ENCODE measurements around the gene PRKAR2A.
"Not testable (repeated sequence)": the region's sequence is repeated elsewhere in the genome, so short reads cannot be mapped to it uniquely, and the experiment has no call there.

The PRKAR2A gene

GRCh38 chr3:48782046-48782445, 65.6 kb downstream of the PRKAR2A start:
- DNase-seq (ENCODE audit: low spot score) (no peak), FAIRE-seq (no peak)

- not testable (repeated sequence) for FAIRE-seq
Observed at GRCh38 chr3:48778565-48778964, 69.1 kb downstream of the PRKAR2A start.

GRCh38 chr3:48776854-48777253, 70.8 kb downstream of the PRKAR2A start:
- DNase-seq (ENCODE audit: low spot score) (no peak), FAIRE-seq (no peak)

More at GRCh38 chr3:48778565-48778964, 69.1 kb downstream of the PRKAR2A start:
- not testable (repeated sequence) for DNase-seq (ENCODE audit: low spot score)

GRCh38 chr3:48770192-48770502, 77.5 kb downstream of the PRKAR2A start:
- DNase-seq (ENCODE audit: low spot score) (no peak), FAIRE-seq (no peak)

GRCh38 chr3:48765376-48765775, 82.3 kb downstream of the PRKAR2A start:
- no peak for FAIRE-seq
- no peak for DNase-seq (ENCODE audit: low spot score)

- DNase-seq (ENCODE audit: low spot score) (no peak), FAIRE-seq (no peak)
Observed at GRCh38 chr3:48762816-48763215, 84.9 kb downstream of the PRKAR2A start.

GRCh38 chr3:48759991-48760540, 87.6 kb downstream of the PRKAR2A start:
- DNase-seq (ENCODE audit: low spot score); FAIRE-seq: not testable (repeated sequence)

- FAIRE-seq; DNase-seq (ENCODE audit: low spot score): not testable (repeated sequence)
Observed at GRCh38 chr3:48759531-48759930, 88.1 kb downstream of the PRKAR2A start.

GRCh38 chr3:48759071-48759470, 88.6 kb downstream of the PRKAR2A start:
- no peak for FAIRE-seq
- DNase-seq (ENCODE audit: low spot score), result no peak

- FAIRE-seq (no peak), DNase-seq (ENCODE audit: low spot score) (no peak)
Observed at GRCh38 chr3:48756640-48757039, 91.0 kb downstream of the PRKAR2A start.

GRCh38 chr3:48750856-48751255, 96.8 kb downstream of the PRKAR2A start:
- DNase-seq (ENCODE audit: low spot score), result no peak
- no peak for FAIRE-seq

GRCh38 chr3:48748754-48749153, 98.9 kb downstream of the PRKAR2A start:
- no peak for DNase-seq (ENCODE audit: low spot score)
- no peak for FAIRE-seq

- FAIRE-seq (no peak), DNase-seq (ENCODE audit: low spot score) (no peak)
Observed at GRCh38 chr3:48747706-48748105, 100.0 kb downstream of the PRKAR2A start.

- FAIRE-seq (no peak), DNase-seq (ENCODE audit: low spot score) (no peak)
Observed at GRCh38 chr3:48747015-48747615, 100.6 kb downstream of the PRKAR2A start.

GRCh38 chr3:48743773-48744172, 103.9 kb downstream of the PRKAR2A start:
- FAIRE-seq (no peak), DNase-seq (ENCODE audit: low spot score) (no peak)

GRCh38 chr3:48741226-48741625, 106.4 kb downstream of the PRKAR2A start:
- FAIRE-seq; DNase-seq (ENCODE audit: low spot score): not testable (repeated sequence)

- DNase-seq (ENCODE audit: low spot score) (peak; percentile 50), FAIRE-seq (no peak)
Observed at GRCh38 chr3:48739955-48740823, 107.5 kb downstream of the PRKAR2A start.

- DNase-seq (ENCODE audit: low spot score), result no peak
- FAIRE-seq, result no peak
Observed at GRCh38 chr3:48739617-48739954, 108.1 kb downstream of the PRKAR2A start.

GRCh38 chr3:48738926-48739616, 108.6 kb downstream of the PRKAR2A start:
- DNase-seq (ENCODE audit: low spot score), result no peak
- no peak for FAIRE-seq

- FAIRE-seq (no peak), DNase-seq (ENCODE audit: low spot score) (no peak)
Observed at GRCh38 chr3:48738144-48738536, 109.5 kb downstream of the PRKAR2A start.

- DNase-seq (ENCODE audit: low spot score); FAIRE-seq: not testable (repeated sequence)
Observed at GRCh38 chr3:48735075-48735767, 112.5 kb downstream of the PRKAR2A start.

All from RCC 7860 (cell line).